GM12874 (cell line): ENCODE measurements around the gene HEPN1.

Source experiments
- TF ChIP-seq, protein P1 (sequence below): IDR thresholded peaks from 2 replicates; pipeline ENCODE4 v1.5.1; 2011; ENCODE audit warnings: low read depth, mild to moderate bottlenecking, control low read depth, low read length, moderate library complexity; ENCODE audit not compliant: insufficient read depth

Gene HEPN1

DNA sequence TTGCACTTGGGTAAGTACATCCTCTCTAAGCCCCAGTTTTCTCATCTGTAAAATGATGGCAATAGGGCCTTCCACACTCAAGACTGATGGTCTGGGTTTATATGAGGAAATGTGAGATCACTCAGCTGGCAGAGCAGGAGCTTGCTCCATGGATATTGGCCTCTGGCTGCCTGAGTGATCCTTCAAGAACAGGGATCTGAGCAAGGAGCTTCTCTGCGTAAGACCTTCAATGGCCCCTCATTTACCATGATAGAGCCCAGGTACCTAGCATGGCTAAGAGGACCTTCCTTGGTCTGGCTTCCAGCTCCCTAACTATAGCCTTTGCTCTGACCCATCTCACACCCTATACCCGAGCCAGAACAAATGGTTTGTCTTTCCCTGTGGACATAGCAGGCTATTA, 26.9 kb upstream of the HEPN1 start:
- TF ChIP-seq, protein P1, sequence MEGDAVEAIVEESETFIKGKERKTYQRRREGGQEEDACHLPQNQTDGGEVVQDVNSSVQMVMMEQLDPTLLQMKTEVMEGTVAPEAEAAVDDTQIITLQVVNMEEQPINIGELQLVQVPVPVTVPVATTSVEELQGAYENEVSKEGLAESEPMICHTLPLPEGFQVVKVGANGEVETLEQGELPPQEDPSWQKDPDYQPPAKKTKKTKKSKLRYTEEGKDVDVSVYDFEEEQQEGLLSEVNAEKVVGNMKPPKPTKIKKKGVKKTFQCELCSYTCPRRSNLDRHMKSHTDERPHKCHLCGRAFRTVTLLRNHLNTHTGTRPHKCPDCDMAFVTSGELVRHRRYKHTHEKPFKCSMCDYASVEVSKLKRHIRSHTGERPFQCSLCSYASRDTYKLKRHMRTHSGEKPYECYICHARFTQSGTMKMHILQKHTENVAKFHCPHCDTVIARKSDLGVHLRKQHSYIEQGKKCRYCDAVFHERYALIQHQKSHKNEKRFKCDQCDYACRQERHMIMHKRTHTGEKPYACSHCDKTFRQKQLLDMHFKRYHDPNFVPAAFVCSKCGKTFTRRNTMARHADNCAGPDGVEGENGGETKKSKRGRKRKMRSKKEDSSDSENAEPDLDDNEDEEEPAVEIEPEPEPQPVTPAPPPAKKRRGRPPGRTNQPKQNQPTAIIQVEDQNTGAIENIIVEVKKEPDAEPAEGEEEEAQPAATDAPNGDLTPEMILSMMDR = no peak

DNA sequence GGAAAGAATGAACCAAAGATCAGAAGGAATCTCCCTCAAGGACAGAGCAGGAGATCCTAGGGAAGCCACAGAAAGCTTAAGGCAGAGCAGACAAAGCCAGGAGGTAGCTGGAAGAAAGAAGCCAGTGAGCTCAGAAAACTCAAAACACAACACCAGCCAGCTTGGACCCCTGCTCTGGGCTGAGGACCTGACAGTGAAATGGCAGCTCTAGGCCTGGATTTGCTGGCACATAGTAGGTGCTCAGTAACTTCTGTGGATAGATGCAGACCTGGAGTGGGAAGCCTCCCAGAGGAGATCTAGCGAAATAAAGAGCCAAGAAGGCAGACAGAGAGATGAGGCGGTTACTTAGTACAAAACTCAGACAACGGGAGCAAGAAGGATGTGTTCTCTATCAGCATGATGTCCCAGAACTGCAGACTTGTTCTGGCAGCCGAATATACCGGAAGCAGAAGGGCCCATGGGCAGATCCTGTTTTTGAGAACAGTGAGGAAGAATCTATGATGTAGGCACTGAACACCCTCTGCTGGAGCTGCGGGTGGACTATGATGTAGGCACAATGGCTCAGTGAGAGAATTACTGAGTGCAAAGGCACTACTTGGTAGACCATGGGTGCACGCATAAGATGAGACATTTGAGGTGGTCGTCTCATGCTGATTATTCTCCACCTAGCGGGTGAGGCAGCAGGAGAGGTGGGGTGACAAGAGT, 26.1 kb upstream of the HEPN1 start:
- TF ChIP-seq, protein P1 = no peak

- TF ChIP-seq, protein P1 = no peak
These were observed 25.2 kb upstream of the HEPN1 start for GRCh38 chr11:124893781-124894401.

DNA sequence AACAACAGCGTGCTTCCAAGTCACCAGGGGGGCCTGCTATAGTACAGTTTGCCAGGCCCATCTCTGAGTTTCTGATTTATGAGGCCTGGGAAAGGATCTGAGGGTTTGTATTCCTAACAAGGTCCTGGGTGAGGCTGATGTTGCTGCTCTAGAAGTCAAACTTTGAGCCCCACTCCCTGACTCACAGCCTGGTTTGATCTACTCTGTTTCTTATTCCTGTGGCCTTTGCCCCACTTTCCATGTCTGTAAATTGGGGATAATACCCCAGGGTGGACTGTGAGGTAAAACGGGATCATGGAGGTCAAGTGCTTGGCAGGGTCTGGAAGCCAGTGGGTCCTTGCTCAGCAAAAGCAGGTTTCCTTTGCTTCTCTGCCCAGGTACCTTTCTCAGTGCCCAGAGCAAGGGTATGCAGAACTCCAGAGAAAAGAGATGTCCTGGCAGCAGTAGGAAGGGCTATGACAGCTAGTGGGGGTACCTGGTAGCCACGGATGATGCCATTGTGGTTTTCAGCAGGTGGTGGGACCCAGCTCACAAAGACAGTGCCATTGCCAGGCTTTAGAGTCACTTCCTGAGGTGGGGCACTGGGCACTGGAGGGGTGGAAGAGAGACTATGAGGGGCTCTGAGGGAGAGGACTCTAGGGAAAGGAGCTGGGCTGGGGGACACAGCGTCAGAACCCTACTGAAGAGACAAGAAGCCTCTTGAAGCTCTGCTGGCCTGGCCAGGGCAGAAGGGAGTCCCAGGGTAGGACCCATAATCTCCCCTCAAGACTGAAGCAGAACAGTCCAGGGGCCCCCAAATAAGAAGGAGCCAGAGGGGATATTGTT, 24.2 kb upstream of the HEPN1 start:
- TF ChIP-seq, protein P1 = no peak

DNA sequence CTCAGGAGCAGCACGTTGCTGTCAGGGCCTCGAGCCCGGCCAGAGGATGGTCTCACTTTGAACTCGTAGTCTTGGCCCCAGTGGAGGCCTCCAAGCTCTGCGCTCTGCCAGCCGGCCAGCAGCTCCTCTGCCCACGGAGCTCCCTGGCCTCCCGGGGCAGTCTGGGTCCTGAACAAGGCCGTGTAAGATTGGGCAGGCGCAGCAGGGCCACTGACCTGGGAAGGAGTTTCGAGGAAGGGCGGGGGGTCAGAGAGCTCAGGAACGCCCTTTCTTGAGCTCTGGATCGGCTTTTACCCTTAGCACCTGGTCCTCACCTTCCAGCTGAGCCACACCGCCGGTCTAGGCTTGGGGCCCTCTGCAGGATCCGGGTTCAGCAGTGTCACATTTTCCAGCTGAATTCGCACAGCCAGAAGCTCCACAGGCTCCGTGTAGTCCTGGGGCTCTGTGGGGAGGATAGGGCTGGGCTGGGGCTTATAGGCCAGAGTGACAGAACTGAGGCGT, 23.5 kb upstream of the HEPN1 start:
- TF ChIP-seq, protein P1 = no peak

- TF ChIP-seq, protein P1 = no peak
These were observed 22.8 kb upstream of the HEPN1 start for GRCh38 chr11:124896071-124896750.
